HG02642 (cell line): ENCODE results near the gene ZBED5.
"Not testable (repeated sequence)": the region's sequence is repeated elsewhere in the genome, so short reads cannot be mapped to it uniquely, and the experiment has no call there.

Experiments
- ATAC-seq: cut with Tn5 transposase; IDR thresholded peaks from one replicate; pipeline ENCODE4 v1.9.1; 2021; ENCODE audit warnings: mild to moderate bottlenecking; ENCODE audit not compliant: unreplicated experiment, poor library complexity

The ZBED5 gene

GRCh38 chr11:10857709-10858438 is at the start of gene ZBED5:
Gene ZBED5 (minus strand): TSS chr11:10858053. CDS start chr11:10854945, 3,108 bp downstream.
- ATAC-seq: peak; percentile 92

- ATAC-seq: no peak
Observed at GRCh38 chr11:10906521-10906920, 48.7 kb upstream of the ZBED5 start.

GRCh38 chr11:10902301-10903063 is 44.6 kb upstream of the ZBED5 start:
- no peak for ATAC-seq

GRCh38 chr11:10900681-10901415 is 43.0 kb upstream of the ZBED5 start:
- no peak for ATAC-seq

- no peak for ATAC-seq
Observed at GRCh38 chr11:10899121-10899830, 41.4 kb upstream of the ZBED5 start.

- no peak for ATAC-seq
Observed at GRCh38 chr11:10898763-10899025, 40.8 kb upstream of the ZBED5 start.

GRCh38 chr11:10898003-10898762 is 40.3 kb upstream of the ZBED5 start:
- ATAC-seq: no peak

- ATAC-seq: no peak
Observed at GRCh38 chr11:10897150-10897549, 39.3 kb upstream of the ZBED5 start.

GRCh38 chr11:10896493-10896892 is 38.6 kb upstream of the ZBED5 start:
- ATAC-seq: no peak

- no peak for ATAC-seq
Observed at GRCh38 chr11:10895285-10895684, 37.4 kb upstream of the ZBED5 start.

GRCh38 chr11:10894666-10895065 is 36.8 kb upstream of the ZBED5 start:
- ATAC-seq: no peak

- ATAC-seq: no peak
Observed at GRCh38 chr11:10893714-10894151, 35.9 kb upstream of the ZBED5 start.

- no peak for ATAC-seq
Observed at GRCh38 chr11:10892250-10892649, 34.4 kb upstream of the ZBED5 start.

GRCh38 chr11:10891151-10891720 is 33.4 kb upstream of the ZBED5 start:
- ATAC-seq: no peak

GRCh38 chr11:10890083-10890482 is 32.2 kb upstream of the ZBED5 start:
- not testable (repeated sequence) for ATAC-seq

- no peak for ATAC-seq
Observed at GRCh38 chr11:10887307-10887706, 29.5 kb upstream of the ZBED5 start.

GRCh38 chr11:10886652-10887250 is 28.9 kb upstream of the ZBED5 start:
- no peak for ATAC-seq

GRCh38 chr11:10885703-10886363 is 28.0 kb upstream of the ZBED5 start:
- no peak for ATAC-seq

- ATAC-seq: not testable (repeated sequence)
Observed at GRCh38 chr11:10884292-10884691, 26.4 kb upstream of the ZBED5 start.
